OCI-LY7 (cell line): ENCODE results near the gene ATP6V0A1. TPM values are rescaled to one million over a fixed set of nuclear protein-coding genes. Genes with fewer than 3 reads are reported as not detected.

ENCODE experiments used
- BruUV-seq: library from RNA; stranded (reverse); fragments of 400-500 nt; replicated peaks from 2 replicates; lab custom pipeline; 2021; lab: Mats Ljungman, UMichigan
- CTCF ChIA-PET: fragments of 300-600 bp; sonication (Branson Sonifier 250); formaldehyde crosslinking; loops from one replicate; lab custom pipeline; 2022; ENCODE audit warnings: antibody characterized with exemption; ENCODE audit not compliant: unreplicated experiment; lab: Charles Lee
- POLR2A ChIA-PET: fragments of 300-600 bp; sonication (Branson Sonifier 250); formaldehyde crosslinking; loops from one replicate; lab custom pipeline; 2022; ENCODE audit warnings: antibody characterized with exemption; lab: Charles Lee
- DNase-seq: peaks from one replicate; pipeline ENCODE4 v3.0.0-alpha.2; 2015; ENCODE audit warnings: low spot score
- H2AFZ ChIP-seq: fragments of 200-600 bp; sonication (generic), shearing (Covaris generic); 2 replicates; pipeline ENCODE4 v1.6.1; 2014; ENCODE audit warnings: mild to moderate bottlenecking, antibody characterized with exemption, low read length, moderate library complexity
- H3K27ac ChIP-seq: fragments of 200-600 bp; sonication (generic); 2 replicates; pipeline ENCODE4 v1.5.1; 2014; ENCODE audit warnings: mixed run types, low read depth, mild to moderate bottlenecking, moderate library complexity, low read length, inconsistent platforms; ENCODE audit not compliant: poor library complexity, severe bottlenecking
- H3K36me3 ChIP-seq: fragments of 200-600 bp; sonication (generic); 2 replicates; pipeline ENCODE4 v1.6.1; 2014; ENCODE audit warnings: mild to moderate bottlenecking, antibody characterized with exemption, low read length, moderate library complexity, mixed read lengths; ENCODE audit not compliant: insufficient read depth
- H3K4me1 ChIP-seq: fragments of 200-600 bp; sonication (generic); 2 replicates; pipeline ENCODE4 v1.5.1; 2014; ENCODE audit warnings: mild to moderate bottlenecking, low read length; ENCODE audit not compliant: insufficient read depth, poor library complexity, severe bottlenecking
- H3K4me2 ChIP-seq: fragments of 200-600 bp; sonication (generic); 2 replicates; pipeline ENCODE4 v1.6.1; 2014; ENCODE audit warnings: mild to moderate bottlenecking, low read length
- H3K4me3 ChIP-seq: fragments of 200-600 bp; sonication (generic); 2 replicates; pipeline ENCODE4 v1.5.1; 2014; ENCODE audit warnings: mild to moderate bottlenecking, low read depth, low read length; ENCODE audit not compliant: poor library complexity, severe bottlenecking
- H3K79me2 ChIP-seq: fragments of 200-600 bp; sonication (generic); 2 replicates; pipeline ENCODE4 v1.6.1; 2016; ENCODE audit warnings: low read depth, mild to moderate bottlenecking, low read length, moderate library complexity, mixed read lengths; ENCODE audit not compliant: insufficient read depth
- H3K9me2 ChIP-seq: fragments of 200-600 bp; sonication (generic); 2 replicates; pipeline ENCODE4 v1.6.1; 2016; ENCODE audit warnings: mild to moderate bottlenecking, low read length, mixed read lengths; ENCODE audit not compliant: insufficient read depth
- H3K9me3 ChIP-seq: fragments of 200-600 bp; sonication (generic); 2 replicates; pipeline ENCODE4 v1.6.1; 2014; ENCODE audit warnings: mild to moderate bottlenecking, mixed run types, low read length, mixed read lengths
- H4K20me1 ChIP-seq: fragments of 200-600 bp; sonication (generic); 2 replicates; pipeline ENCODE4 v1.6.1; 2014; ENCODE audit warnings: mild to moderate bottlenecking, antibody characterized with exemption, low read length, moderate library complexity, mixed read lengths; ENCODE audit not compliant: insufficient read depth
- EZH2phosphoT487 ChIP-seq: fragments of 200-600 bp; sonication (generic); IDR thresholded peaks from 2 replicates; pipeline ENCODE4 v1.6.1; 2018; ENCODE audit warnings: low read depth, borderline replicate concordance, mild to moderate bottlenecking, mixed run types, antibody characterized with exemption, low read length, moderate library complexity, mixed read lengths
- intact Hi-C: fragments of 100-400 bp; cut with micrococcal nuclease; formaldehyde crosslinking; loops from one replicate; pipeline ENCODE4 v1.10.0; 2022; ENCODE audit not compliant: unreplicated experiment
- total RNA-seq, 2 experiments: library from RNA; depleted of rRNA in 1 of 2; stranded (reverse); fragments of >200 nt in 1 of 2; shearing (Covaris generic) in 1 of 2; gene quantifications; 2 replicates each; pipeline ENCODE4 v1.2.3, GENCODE V29; 2014 to 2022
- TF ChIP-seq, protein P1 (sequence below): fragments of 200-600 bp; sonication (generic); conservative IDR thresholded peaks from 2 replicates; pipeline ENCODE4 v1.5.1; 2014; ENCODE audit warnings: mild to moderate bottlenecking, antibody characterized with exemption, low read length, moderate library complexity, mixed read lengths

Gene ATP6V0A1
- total RNA-seq, 2 experiments from 2014 or later: 19.8 to 46.9 TPM

DNA sequence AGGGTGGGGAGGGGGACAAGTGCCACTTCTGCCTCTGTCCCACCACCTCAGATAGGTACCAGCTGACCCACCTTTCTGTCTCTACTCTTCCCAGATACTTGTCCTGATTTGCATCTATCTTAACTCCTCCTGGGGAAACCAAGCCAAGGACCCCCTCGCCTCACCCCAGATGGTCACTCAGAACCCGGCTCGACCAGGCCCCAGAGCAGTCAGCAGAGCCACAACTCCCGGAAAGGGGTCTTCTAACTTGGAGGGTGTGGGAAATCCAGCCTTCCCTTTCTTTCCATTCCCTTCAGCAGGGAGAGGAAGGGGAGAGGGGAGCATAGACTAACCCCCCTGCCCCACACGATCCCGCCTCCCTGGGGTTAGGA is 37.6 kb upstream of the ATP6V0A1 start:
- no TSS peak for BruUV-seq
- Histone ChIP-seq H3K36me3 (no peaks in the 10 kb centered on the region), H3K9me2 (no peaks in the 10 kb centered on the region), H3K4me1 (no peaks in the 10 kb centered on the region), H4K20me1 (no peaks in the 10 kb centered on the region), H3K4me2 (no peak overlapping the region), H2AFZ (no peak overlapping the region), H3K4me3 (no peak overlapping the region), H3K27ac (no peak overlapping the region), H3K9me3 (no peaks in the 10 kb centered on the region), H3K79me2 (no peaks in the 10 kb centered on the region)
- intact Hi-C loops: no loop called here
- CTCF ChIA-PET: interaction anchor here (0.6 kb wide), 1 partner anchor 466 kb away, joined by 3 read pairs; no protein-coding TSS in a partner anchor
- TF ChIP-seq, protein P1, sequence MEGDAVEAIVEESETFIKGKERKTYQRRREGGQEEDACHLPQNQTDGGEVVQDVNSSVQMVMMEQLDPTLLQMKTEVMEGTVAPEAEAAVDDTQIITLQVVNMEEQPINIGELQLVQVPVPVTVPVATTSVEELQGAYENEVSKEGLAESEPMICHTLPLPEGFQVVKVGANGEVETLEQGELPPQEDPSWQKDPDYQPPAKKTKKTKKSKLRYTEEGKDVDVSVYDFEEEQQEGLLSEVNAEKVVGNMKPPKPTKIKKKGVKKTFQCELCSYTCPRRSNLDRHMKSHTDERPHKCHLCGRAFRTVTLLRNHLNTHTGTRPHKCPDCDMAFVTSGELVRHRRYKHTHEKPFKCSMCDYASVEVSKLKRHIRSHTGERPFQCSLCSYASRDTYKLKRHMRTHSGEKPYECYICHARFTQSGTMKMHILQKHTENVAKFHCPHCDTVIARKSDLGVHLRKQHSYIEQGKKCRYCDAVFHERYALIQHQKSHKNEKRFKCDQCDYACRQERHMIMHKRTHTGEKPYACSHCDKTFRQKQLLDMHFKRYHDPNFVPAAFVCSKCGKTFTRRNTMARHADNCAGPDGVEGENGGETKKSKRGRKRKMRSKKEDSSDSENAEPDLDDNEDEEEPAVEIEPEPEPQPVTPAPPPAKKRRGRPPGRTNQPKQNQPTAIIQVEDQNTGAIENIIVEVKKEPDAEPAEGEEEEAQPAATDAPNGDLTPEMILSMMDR: no peak
- no peak for TF ChIP-seq EZH2phosphoT487
- POLR2A ChIA-PET: interaction anchor here (0.6 kb wide), 1 partner anchor 1351 kb away, joined by 3 read pairs; no protein-coding TSS in a partner anchor
- DNase-seq: no peak

DNA sequence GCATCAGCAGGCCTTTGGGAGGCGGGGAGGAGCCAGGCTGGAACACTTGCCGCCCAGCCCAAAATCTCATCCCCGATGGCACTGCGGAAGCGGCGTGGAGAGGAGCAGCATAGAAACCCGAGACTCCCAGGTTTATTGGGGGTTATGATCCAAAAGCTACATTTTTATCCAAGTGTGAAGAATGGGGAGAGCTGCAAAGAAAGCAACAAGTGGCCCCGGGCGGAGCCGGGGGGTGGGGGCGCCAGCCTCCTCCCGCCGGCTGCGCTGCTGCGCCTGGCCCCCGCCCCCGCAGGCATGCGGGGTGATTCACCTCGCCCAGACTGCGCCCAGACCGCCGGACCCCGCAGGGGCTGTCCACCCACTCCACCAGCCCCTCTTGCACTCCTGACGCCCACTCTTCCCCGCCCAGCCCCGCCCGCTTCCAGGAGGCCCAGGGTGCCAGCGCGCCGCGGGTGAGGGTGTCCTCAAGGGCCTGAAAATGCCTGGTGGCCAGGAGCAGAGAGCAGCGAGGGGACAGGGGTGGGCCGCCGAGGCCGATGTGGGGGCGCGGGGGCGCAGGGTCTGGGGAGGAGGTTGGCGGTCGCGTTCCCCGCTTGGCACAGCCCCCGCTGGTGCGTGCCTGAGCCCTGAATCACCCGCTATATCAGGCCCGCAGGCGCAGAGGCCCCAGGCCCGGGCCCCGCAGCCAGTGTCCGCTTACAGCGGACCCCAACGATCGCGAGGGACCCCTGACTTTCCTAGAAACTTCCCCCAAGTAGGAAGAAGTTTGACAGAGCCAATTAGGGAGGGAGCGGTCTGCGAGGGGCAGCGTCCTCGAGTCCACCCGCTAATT is 37.0 kb upstream of the ATP6V0A1 start:
- Histone ChIP-seq H3K9me2 (no peaks in the 10 kb centered on the region), H3K4me1 (no peaks in the 10 kb centered on the region), H3K79me2 (no peaks in the 10 kb centered on the region), H3K27ac (no peak overlapping the region), H3K4me2 (no peak overlapping the region), H3K4me3 (no peak overlapping the region), H4K20me1 (no peaks in the 10 kb centered on the region), H2AFZ (no peak overlapping the region), H3K36me3 (no peaks in the 10 kb centered on the region), H3K9me3 (no peaks in the 10 kb centered on the region)
- intact Hi-C loops: no loop called here
- no peak for DNase-seq
- BruUV-seq: no TSS peak
- POLR2A ChIA-PET: interaction anchor here (0.6 kb wide), 1 partner anchor 1351 kb away, joined by 3 read pairs; no protein-coding TSS in a partner anchor
- no peak for TF ChIP-seq EZH2phosphoT487
- TF ChIP-seq, protein P1: no peak
- CTCF ChIA-PET: no interaction called here

DNA sequence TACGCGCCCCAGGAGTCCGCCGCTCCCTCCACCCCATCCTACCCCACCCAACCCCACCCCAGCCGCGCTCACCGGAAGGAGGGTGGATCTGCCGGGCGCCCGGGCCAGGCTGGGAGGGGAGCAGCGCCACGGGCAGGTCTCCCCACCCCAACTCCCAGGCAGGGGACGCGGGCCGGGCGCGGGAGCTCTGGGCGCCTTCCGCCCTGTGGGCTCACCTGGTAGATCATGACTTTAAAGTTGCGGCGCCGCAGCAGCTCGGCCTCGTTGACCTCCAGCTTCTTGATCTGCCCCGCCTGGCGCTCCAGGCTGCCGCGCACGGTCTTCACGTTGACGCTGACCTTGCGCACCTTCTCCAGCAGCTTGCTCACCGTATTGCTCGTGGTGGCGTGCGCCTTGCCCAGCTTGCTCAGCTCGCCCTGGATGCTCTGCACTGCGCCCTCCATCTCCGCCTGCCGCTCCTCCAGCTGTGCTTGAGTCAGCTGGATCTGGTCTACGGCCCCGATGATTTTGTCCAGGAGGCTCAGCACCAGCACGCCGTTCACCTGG is 36.2 kb upstream of the ATP6V0A1 start:
- H3K9me2 ChIP-seq: no peaks in the 10 kb centered on the region
- peak overlapping the region; percentile 31 for H3K4me2 ChIP-seq
- H3K27ac ChIP-seq: no peak overlapping the region
- no peaks in the 10 kb centered on the region for H4K20me1 ChIP-seq
- no peaks in the 10 kb centered on the region for H3K9me3 ChIP-seq
- H3K4me3 ChIP-seq: peak overlapping the region; percentile 12
- no peaks in the 10 kb centered on the region for H3K36me3 ChIP-seq
- H2AFZ ChIP-seq: no peak overlapping the region
- POLR2A ChIA-PET: no interaction called here
- TF ChIP-seq EZH2phosphoT487: no peak
- CTCF ChIA-PET: interaction anchor here (1.2 kb wide), 1 partner anchor 16 kb away, joined by 4 read pairs; no protein-coding TSS in a partner anchor
- no peaks in the 10 kb centered on the region for H3K79me2 ChIP-seq
- no TSS peak for BruUV-seq
- DNase-seq: no peak
- intact Hi-C loops: no loop called here
- no peaks in the 10 kb centered on the region for H3K4me1 ChIP-seq
